Cortex of kidney (tissue), 1 donor: Measurements from ENCODE around the gene SLC6A20.

Experiments used
- DNase-seq: peaks from one replicate; lab custom pipeline; 2025; lab: John Stamatoyannopoulos, UW

Gene SLC6A20

DNA sequence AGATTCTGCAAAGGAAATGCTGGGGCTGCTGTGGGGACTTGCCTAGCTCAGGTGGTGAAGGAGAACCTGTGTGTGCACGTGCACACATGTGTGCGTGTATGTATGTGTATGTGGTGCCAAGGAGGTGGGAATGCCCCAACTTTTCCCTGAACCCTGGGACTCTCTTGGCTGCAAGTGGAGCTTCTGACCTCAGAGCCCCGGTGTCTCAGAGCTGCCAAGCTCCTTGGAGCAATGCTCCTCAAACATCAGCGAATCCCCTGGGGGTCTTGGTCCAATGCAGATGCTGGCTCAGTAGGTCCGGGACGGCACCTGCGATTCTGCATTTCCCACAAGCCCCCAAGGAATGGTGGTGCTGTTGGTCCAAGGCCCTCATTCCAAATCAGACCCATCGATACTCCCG is 5.8 kb upstream of the SLC6A20 start:
- no peak for DNase-seq

DNA sequence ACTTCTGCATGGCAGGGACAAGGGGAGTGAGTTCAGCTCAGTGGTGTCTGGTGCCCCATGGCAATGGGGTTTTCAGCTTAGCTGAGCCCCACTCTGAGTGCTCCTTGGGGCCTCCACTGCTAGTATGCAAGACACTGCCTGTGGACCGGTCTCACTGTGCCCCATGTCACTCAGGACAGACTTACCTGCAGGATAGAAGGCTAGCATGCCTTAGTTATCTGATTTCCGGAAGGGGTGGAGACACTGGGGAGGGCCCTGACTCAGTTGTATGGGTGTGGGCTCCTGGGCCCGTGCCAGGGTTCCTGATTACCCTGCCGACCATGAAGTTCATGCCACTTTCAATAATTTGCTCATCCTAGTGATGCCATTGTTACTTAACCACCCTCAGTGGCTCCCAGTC is 4.3 kb upstream of the SLC6A20 start:
- DNase-seq, result no peak

DNA sequence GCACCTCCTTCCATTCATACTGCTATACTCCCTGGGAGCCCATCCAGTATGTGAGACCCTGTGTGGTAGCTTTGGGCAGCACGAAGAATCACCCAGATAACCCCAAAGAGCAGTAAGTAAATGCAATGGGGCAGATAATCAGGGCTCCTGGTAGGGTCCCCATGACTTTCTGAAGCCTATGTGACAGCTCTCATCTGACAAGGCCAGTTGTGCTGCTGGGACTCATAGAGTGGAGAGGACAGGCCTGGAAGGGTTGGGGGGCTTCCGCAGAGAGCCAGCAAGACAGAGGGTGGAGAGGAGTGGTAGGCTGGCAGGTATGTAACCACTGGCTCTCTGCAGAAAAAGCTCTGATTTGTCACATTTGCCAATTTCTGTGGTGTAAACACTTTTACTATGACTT is 3.2 kb upstream of the SLC6A20 start:
- no peak for DNase-seq

DNA sequence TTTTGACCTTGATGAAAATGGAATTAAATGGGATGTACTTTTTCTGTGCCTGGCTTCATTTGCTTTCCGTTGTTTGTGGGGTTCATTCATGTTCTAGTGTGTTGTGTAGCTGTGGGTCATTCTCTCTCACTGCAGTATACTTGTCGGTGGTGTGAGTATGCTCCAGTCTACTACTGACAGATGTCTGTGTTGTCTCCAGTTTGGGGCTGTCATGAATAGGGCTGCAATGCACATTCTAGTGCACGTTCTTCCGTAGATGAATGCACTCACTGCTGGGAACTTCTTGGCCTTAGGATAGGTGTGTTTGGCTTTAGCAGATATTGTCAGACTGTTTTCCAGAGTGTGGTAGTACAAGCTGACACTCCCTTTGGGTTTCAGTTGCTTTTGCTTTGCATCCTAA is 1.7 kb upstream of the SLC6A20 start:
- DNase-seq, result no peak

DNA sequence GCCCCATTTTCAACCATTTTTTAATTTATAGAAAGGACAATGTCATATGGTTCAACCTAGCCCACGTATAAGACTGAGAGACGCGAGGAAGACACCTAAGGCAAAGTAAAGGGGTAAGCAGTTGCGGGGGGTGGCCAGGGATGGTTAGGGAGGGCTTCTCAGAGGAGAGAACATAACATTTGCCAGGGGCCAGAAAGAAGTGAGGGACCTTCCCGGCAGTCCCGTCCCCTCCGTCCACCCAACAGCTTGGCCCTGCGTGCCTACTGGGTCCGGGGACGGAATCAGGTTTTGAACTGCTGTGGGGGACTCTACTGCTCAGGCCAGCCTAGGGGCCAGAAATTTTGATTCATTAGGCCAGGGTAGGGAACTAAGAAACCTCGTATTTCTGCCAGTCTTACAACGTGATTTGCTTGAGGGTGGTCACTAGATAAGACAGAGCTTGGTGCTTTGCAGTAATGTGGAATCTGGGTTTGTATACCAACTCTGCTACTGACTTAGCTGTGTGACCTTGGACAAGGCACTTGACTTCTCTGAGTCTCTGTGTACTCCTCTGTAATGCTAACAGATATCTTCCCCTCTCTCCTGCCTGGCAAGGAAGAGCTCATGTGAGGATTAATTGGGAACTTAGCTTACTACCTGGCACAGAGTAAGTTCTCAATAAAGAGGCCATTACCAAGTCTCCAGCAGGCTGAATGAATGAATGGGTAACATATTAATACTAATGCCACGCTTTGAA is 734 bp upstream of the SLC6A20 start:
- DNase-seq, result no peak

DNA sequence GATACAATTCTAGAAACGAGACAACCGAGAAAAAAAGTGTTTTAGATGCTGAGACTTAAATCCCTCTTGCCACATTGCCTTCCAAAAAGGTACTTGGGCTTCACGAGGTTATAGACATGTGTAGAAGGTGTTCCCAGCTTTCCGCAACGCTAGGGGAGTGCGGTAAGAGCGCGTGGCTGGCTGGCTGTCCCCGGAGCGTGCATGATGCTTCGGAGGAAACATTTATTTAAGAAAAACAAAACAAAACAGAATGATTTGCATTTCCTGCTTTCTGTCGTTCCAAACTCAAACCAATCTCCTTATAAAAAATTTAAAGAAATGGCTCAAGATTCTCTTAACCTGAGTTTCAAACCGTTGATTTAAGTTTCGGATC is 841 bp downstream of the SLC6A20 start:
- no peak for DNase-seq

DNA sequence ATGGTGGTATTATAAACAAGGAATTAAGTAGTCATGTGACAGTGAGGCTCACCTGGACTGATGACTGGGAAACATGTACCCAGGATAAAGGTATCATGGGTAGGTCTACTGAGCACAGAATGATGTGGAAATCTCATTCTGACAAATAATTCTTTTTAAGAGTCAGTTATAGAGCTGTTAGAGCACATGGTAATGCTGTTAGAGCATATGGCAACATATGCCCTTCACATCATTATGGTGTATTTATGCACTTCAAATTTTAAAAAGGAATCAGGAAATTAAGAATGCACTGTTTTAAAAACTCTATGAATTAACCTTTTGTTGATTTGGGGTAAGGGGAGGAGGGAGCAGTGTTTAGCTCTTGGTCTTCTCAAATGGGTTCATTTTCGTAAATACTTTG is 1.7 kb downstream of the SLC6A20 start:
- DNase-seq, result no peak

DNA sequence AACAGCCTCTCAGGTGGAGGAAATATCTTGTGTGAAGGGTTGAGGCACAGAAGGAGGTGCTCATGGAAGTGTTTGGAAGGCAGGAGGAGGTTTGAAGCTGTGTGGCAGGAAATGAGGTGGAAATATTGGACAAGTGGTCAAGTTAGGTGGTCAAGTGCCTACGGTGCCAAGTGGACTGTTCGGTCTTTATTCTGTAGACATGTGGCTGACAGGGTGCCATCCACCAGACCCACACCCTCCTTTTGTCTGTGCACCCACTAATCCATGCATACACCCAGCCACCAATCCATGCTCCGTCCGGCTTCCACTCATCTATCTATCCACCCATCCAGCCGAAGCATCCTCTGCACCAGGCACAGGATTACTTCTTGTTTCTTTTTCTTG is 2.2 kb downstream of the SLC6A20 start:
- no peak for DNase-seq

DNA sequence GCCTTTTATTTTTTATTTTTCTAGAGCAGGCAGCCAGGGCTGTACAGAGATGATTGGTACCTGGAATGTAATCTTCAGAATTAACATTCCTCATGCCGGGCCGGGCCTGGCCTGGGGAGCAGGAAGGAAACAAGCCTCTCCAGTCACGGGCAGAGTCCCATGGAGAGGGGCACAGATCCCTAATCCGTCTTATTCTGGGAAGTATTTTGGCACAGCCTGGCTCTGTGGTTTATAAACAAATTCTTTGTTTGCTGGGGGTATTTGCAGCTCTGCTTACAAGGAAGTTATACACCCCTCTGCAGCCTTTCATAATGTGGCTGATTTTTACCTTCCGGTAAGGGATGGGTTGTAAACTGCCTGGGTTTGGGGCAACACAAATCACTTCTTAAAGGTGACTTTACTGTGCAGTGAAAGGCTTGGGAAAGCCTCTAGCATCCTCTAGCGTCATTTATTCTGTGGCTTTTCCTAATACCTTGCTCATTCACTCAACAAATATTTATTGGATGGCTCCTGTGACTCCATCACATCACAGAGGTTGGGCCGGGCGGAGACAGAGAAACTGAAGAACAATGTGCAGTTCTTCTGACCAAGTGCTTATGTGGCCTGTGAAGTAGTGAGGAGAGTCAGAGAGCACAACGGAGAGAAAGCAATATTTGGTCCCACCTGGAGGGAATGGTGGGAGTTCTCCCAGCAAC is 2.7 kb downstream of the SLC6A20 start:
- no peak for DNase-seq

DNA sequence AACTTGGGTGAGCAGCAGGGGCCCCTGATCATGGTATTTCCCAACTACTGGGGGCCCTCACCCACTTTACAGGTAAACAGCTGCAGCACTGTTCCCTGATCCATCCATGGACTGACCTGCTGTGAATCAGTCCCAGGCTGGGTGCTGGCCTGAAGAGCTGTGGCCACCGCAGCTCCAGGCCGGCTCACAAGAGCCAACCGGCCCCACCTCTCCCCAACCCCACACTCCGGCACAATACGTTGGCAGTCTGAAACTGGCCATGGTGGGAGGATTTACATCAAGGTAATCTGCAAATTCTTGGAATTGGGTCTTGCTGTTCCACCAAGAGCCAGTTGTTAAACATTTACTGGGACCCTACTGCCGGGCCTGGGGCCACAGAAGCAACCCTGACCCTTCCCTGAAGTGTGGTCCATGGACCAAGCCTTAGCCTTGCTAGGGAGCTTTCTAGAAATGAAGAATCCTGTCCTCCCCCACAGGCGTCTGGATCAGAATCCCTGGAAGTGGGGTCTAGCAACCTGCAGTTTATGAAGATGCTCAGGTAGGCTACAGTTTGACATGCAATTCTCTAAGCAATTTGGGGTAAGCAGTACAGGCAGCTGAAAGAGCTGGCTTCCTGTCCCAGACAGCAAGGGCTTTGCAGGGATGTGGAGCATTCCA is 3.7 kb downstream of the SLC6A20 start:
- no peak for DNase-seq

DNA sequence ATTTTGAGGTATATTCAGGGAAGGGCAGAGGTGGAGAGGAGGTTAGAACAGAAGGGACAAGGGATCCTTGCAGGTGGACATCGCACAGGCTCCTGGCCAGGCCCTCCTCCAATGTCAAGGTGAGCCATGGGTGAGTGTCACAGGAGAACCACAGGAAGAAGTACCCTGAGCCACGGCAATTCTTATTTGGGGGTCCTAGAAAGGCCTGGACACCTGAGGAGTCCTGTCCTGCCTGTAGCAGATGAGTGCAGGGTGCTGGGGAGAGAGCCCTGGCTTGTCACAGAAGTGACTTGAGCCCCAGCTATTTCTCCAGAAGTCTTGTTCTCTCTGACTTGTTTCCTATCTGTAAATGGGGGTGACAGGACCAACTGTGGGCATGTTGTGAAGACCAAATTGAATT is 4.3 kb downstream of the SLC6A20 start:
- DNase-seq, result no peak

DNA sequence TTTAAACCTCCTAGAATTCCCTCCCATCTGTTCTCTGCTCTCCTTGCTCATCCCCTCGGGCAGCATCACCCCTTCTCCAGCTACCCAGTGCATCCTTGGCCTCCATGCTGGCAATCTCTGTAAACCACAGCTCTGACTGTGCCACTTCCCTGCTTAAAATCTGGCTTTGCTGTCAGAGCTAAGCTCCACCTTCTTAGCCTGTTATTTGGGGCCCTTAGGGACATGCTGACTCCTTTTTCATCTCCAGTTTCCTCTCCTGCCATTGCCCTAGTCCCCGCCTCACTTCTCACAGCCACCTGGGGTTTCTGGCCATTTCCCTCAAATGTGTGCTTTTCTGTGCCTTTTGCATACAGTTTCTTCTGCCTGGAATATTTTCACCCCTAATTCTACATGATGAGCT is 5.7 kb downstream of the SLC6A20 start:
- no peak for DNase-seq

DNA sequence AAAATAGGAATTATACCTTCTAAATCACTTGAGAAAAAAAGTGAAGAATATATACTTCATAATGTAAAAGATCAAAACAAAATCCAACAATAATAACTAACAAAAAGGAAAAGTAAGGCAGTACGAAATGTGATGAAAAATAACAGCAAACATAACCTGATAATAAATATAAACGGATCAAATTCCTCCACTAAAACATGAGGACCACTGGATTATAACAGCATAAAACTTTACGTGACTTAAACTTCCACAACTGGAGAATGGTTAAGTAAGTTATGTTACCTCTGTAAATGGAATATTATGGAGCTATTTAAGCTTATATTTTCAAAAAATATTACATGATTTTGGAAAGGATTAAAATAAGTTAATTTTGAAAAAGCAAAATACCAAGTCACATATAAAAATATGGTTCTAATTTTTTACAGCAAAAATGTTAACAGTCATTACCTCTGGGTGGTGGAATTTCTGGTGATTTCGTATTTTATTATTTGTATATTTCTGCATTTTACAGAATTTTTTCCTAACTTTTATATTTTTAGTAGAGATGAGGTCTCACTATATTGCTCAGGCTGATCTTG is 7.0 kb downstream of the SLC6A20 start:
- no peak for DNase-seq

DNA sequence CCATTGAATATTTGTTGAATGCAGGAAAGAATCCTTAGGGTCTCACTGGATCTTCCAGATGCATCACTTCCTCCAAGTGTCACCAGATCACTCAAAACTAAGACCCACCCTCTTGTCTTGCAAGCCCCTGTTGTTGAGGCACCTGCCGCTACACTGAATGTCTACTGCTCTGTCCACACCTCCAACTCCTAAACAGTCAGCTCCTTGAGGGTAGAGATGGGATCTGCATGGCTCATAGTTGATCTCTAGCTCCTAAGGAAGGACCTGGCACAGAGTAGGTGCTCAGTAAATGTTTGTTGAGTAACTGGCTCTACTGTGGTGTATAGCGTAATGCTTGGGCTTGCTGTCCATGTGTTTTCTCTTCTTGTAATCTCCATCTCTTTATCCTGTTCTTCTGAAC is 8.8 kb downstream of the SLC6A20 start:
- DNase-seq, result no peak

DNA sequence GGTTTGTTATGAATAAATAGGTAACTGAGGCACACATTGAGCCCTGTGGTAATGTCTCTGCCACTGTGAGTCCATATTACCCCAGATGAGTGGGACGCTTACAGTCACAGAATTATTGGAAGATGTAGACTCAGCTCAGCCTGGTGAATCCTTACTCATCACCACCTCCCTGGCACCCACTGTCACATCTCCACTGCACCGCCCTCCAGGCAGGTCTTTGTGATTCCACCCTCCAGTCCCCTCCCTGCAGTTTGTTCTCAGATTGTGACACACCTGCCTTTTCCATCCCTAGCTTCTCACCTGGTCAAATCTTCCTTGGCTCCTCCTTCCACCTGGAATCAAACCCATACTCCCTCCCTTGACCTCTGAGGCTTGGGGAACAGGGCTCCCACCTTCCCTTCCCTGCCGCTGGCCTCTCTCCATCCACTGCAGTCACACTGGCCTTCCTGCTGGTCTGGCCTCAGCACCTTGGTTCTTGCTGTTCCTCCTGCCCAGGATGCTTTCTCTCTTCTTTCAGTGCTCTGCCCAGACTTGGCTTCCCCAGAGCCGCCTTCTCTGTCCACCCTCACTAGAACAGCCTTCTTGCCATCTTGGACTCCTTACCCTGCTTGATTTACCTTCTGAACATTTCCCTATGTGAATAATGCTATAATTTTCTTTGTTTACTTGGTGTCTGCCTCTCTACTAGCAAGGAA is 9.4 kb downstream of the SLC6A20 start:
- DNase-seq, result no peak

DNA sequence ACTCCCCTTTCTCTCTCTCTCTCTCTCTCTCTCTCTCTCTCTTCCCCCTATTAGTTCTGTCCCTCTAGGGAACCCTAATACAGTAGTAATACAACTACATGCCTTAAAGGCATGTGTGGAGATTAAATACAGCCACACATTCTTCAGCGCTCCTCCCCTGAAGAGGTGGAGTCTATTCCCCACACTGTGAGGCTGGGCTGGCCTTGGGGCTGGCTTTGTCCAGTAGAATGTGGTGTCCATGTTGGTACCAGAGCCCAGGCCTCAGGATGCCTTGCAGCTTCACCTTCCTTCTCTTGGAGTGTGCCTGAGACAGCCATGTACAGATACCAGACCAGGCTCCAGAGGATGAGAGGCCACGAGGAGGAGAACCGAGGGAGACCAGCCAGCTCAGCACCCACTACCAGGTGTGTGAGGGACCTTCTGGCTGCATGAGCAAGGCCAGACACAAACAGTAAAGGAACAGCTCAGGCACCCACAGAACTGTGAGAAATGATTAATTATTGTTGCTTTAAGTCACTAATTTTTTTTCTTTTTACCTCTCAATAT is 10.7 kb downstream of the SLC6A20 start:
- no peak for DNase-seq

DNA sequence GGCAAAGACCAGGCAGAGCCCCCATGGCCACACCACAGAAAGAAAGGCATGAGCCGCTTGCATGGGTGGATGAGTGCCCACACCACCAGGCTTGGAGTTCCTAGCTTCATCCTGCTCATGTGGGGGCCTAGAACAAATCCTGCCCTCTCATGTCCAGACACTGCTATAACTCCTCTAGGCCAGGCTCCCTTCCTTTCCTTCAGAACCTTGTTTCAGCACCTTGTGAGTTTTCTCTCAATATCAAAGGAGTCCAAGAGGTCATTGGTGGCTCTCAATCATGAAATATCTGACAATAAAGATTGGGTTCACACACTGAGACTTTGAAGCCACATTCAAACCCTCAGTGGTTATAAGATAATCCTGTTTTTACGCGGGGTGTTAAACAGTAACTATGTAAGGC is 12.7 kb downstream of the SLC6A20 start:
- DNase-seq, result no peak

DNA sequence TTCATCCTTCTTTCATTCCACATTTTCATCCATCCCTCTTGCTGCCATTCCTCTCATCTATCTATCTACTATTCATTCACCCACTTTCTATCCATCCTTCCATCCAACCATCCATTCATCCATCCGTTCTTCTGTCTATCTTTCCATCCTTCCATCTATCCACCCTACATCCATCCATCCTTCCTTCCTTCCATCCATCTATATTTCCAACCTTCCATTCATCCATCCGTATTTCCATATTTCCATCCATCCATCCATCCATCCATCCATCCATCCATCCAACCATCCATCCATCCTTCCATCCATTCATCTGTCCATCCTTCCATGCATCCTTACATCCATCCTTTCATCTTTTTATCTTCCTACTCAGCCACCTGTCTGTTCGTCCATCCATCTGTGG is 14.0 kb downstream of the SLC6A20 start:
- DNase-seq, result no peak

DNA sequence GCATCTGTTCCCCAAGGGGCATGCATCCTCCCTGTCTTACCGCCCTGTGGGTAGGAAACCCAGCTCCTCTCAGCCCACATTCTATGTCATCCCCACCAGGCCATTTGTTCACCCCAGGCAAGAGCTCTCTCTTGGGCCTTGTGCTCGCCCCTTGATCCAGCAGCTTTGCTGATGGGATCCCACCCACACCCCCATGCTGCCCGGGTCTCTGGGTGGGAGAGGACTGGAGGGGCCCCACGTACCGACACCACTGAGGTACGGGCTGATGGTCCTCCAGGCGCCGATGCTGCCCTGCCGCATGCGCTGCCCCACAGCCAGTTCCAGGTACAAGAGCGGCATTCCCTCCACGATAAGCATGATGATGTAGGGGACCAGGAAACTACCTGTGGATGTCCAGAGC is 14.5 kb downstream of the SLC6A20 start:
- no peak for DNase-seq

DNA sequence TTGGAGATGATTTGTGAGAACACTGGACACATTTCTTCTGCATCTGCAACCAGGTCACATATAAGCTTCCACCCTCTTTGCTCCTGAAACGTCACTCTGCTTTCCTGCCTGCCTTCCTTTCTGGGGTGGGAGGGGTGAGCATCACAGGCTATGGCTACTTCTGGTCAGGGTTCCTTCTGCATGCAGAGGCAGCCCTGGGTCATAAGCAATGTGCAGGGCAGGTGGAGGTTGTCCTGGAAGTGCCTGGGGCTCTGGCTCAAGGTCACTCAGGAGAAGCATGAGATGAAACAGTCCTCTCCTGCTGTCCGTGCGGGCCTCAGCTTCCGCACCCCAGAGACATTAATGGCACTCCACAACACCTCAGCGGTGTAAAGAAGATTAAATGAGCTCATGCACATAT is 15.1 kb downstream of the SLC6A20 start:
- DNase-seq, result no peak

DNA sequence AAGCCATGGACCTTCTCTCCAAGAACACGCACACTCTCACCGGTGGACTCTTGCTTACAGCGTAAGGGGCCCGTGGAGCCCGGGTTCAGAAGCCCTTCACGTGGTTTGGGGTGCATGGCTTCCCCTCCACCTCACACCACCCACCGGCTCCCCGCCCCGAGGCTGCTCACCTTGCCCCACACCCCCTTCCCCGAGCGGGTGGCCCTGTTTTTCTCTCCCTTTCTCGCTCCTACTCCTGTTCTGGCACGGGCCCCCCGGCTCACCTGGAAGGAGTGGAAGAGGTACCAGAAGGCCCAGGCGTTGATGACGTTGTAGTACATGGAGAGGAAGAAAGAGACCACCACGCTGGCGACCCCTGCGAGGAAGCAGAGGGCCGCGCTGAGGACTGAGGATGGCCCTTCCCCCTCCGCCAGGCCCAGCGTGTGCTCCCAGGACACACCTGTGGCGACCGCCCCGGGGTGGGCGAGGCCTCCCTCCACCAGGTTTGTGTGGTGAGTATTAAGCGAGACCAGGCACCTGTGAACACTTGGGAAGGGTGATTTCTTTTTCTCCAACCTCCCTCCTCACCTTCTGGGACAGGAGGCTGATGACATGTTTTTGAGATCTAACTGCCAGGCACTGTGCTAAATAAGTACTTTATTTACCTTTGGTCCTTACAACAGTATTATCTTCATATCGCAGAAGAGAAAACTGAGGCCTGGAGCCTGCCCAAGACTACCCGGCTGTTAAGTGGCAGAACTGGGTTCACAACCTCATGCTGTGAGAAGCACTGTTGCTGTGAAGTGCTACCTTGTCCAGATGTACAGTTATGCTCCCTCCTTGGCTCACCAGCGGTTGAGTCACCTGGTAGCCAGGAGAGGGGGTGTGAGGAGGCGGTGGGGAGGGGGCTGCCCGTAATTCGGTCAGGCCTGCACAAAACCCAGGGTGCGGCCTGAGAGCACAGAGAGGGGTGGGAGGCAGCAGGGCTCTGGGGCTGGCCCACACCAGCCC is 16.3 kb downstream of the SLC6A20 start:
- DNase-seq, result no peak
